HG02885 (cell line): ENCODE data around the gene NXT1.
"Not testable (repeated sequence)": the region's sequence is repeated elsewhere in the genome, so short reads cannot be mapped to it uniquely, and the experiment has no call there.

Source experiments
- ATAC-seq: cut with Tn5 transposase; IDR thresholded peaks from one replicate; pipeline ENCODE4 v1.9.1; 2021; ENCODE audit warnings: mild to moderate bottlenecking; ENCODE audit not compliant: unreplicated experiment, poor library complexity

Gene NXT1

DNA sequence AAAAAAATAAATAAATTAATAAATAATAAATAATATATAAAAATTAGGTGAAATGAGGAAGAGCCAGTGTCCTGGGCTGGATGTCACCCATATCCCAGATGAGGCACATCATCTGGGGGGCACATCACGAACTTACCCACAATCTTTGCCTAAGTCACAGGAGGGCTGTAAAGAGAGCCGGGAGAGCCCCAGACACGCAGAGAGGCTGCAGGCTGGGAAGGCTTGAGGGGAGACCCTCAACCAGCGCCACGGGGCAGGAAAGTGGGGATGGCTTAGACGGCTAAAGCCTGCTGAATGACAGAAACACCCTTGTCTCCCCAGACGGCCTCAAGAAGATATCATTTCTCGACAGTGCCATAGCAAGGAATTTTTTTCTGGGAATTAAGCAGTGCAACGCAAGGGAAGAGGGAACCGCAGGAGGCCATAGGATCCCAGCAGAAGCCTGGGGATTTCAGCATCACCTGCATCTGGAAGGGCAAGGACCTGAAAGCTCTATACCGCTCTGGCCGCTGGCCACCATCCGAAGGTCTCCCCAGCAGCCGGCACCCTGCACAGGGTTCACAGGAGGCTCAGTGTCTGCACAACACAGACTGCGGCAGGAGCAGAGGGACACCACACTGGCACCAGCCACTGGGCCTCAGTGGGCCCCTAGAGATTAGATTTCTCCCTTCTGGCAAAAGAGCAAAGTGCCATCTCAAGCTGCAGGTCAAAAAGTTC lies 22.8 kb upstream of the NXT1 start:
- no peak for ATAC-seq

GRCh38 chr20:23331450-23332350 lies 18.9 kb upstream of the NXT1 start:
- peak; percentile 71 for ATAC-seq

DNA sequence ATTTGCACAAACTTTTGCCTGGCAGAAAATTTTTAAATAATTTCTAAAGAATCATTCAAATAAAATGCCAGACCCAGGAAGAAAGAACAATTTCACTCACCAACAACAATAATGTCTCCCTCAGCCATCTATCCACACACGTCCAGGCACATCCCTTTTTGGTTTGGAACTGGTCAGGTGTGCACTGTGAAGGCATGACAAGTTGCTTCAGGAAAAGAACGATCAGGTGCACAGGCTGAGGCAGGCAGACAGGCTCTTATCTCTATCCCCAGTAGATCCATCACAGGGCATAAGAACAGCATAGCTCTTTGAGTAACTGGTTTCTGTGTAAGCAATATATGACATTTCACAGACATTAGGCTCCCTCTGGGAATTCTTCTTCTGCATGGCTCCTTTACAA lies 18.1 kb upstream of the NXT1 start:
- no peak for ATAC-seq

GRCh38 chr20:23334111-23334510 lies 16.5 kb upstream of the NXT1 start:
- no peak for ATAC-seq

GRCh38 chr20:23335521-23335920 lies 15.1 kb upstream of the NXT1 start:
- ATAC-seq: no peak

DNA sequence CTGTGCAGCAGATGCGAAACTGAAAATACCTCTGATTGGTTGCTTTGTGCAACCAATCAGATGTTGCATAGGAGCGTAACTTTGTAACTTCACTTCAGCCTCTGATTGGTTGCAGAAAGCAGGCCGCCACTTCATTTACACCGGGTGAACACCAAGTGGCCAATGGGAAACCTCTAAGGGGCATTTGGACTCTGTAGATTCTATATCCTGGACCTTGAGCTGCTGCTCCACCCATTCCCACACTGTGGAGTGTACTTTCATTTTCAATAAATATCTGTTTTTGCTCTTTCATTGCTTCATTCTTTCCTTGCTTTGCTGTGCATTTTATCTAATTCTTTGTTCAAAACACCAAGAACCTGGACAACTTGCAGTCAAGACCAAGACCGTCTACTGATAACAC lies 14.1 kb upstream of the NXT1 start:
- no peak for ATAC-seq

DNA sequence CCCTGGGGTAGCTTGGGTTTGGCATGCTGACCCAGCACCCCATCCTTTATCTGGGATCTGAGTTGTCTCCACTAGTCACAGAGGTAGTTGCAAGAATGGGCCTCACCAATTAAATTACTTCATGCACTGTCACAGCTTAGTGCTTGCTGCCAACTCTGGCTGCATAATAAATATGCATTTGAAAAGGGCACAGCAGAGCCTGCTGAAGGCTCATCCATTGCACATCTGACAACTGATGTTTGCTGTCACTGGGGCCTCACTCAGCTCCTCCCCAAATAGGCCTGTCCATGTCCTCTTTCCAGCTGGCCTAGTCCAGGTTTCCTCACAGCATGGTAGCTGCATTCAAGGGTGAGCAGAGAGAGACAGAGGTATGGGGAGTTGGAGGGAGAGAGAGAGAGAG lies 13.3 kb upstream of the NXT1 start:
- no peak for ATAC-seq

DNA sequence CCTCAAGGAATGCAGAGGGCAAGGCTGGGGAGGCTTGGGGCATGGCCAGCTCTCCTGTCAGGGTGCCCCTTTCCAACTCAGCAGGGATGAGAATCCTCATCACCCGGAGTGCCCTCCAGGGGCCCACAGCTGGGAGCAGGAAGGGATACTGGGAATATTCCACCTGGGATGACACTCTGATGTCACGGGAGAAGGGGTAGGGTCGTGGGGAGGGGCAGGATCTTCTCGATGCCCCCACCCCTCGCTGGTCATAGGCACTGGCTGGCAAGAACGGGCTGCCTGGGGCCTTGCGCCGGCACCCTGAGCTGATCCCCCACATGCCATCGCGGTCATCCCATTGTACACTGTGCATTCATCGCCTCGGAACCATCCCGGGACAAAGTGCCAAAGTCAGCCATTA lies 10.6 kb upstream of the NXT1 start:
- no peak for ATAC-seq

- peak; percentile 57 for ATAC-seq
Observed at GRCh38 chr20:23340524-23340923, 10.1 kb upstream of the NXT1 start.

GRCh38 chr20:23341073-23341472 lies 9.5 kb upstream of the NXT1 start:
- peak; percentile 89 for ATAC-seq

DNA sequence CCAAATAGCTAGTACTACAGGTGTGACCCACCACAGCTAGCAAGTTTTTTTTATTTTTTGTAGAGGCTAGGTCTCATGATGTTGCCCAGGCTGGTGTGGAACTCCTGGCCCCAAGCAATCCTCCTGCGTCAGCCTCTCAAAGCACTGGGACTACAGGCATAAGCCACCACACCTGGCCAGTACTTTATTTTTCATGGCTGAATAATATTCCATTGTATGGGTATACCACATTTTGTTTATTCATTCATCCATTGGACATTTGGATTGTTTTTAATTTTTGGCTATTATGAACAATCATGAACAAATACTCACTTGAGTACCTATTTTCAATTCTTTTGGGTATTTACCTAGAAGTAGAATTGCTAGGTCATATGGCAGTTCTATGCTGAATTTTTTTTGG lies 7.0 kb upstream of the NXT1 start:
- ATAC-seq: no peak

- ATAC-seq: no peak
Observed at GRCh38 chr20:23344336-23344735, 6.3 kb upstream of the NXT1 start.

DNA sequence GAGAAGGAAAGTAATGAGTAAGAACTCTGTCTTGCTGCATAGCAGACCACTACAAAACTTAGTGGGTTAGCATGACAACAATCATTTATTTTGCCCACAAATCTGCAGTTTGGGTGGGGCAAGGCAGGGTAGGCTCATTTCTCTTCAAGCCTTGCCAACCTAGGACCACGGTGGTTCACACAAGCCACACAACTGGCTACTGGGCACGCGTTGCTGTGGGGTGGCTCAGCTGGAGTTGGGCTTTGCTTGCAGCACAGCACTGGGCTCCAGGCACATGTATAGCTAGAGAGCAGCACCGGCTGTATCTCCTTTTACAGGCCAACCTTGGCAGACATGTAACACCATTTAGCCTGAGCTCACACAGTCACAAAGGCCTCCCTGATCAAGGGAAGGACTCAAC lies 4.6 kb upstream of the NXT1 start:
- ATAC-seq: no peak

DNA sequence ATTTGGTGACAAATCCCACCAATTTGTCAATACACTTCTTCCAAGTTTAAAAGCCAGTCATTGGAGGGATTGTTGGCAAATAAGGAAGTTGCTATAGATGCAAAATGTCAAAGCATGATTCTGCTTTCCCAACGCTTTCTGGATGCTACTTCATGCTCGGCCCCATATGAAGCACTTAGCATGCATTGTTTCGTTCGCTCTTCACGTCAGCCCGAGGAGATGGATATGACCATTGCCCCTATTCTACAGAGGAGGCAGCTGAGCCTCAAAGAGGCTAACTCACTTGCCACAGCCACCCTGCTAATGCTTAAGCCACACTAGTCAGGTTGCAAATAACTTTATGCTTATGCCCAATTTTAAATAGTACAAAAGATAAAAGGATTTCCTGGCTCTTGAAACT lies 2.8 kb upstream of the NXT1 start:
- ATAC-seq: no peak

DNA sequence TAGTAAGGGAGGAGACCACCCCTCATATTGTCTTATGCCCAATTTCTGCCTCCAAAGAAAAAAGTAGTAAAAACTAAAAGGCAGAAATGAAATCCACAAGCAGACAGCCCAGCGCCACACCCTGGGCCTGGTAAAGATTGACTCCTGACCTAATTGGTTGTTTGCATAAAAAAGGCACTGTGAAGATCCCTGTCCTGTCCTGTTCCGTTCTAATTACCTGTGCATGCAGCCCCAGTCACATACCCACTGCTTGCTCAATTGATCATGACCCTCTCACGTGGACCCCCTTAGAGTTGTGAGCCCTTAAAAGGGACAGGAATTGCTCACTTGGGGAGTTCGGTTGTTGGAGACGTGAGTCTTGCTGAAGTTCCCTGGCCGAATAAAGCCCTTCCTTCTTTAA lies 2.1 kb upstream of the NXT1 start:
- not testable (repeated sequence) for ATAC-seq

- peak; percentile 46 for ATAC-seq
Observed at GRCh38 chr20:23349338-23350195, 1.0 kb upstream of the NXT1 start.

DNA sequence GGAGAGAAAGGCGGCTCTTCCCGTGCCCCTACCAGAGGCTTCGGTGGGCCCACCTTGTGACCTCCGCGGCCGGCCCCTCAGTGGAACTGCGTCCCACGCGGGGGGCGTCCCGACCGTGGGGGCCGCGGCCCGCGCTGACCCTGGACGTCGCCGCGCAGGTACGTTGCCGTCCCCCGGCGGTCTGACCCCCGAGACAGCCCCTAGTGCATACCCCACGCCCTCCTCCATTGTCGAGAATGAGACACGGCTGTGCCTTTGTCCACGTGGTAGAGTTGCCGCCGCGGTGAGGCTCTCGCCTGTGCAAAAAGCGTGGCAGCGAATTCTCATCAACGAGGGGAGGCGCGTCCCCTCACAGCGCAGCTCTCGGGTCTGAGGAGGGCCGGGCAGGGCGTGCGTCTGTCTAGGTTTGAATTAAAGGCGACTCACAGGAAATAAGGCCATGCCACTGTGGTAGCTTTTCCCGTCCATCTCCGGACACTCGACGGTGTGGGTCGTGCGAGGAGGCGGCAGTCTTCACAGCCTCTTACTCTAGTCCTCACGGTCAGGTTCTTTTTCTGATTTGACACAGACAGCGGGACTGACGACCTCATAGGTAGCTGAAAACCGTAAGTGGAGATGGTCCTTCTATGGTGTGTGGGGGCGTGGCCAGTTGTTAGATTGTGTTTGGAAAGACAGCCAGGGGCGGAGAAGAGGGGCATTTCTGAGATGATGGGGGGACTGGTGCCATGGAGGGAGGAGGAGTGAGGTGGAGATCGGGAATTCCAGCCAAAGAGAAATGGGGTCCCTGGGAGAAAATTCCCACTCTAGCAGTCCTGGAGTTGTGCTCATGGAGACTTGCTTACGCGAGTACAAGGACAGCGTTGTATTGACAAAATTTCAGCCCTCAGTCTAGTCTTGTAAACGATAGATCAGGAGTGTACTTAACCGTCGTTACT lies 580 bp downstream of the NXT1 start:
- peak; percentile 29 for ATAC-seq

GRCh38 chr20:23356203-23356602 lies 5.6 kb downstream of the NXT1 start:
- ATAC-seq: no peak

GRCh38 chr20:23357767-23358562 lies 7.4 kb downstream of the NXT1 start:
- ATAC-seq: peak; percentile 74
